Stimulated activated naive CD8-positive, alpha-beta T cell treated with anti-CD3 and anti-CD28 coated beads, Interleukin-15, Interleukin-2, amounts not matched to agents 100 ng/mL and 50 ng/mL, for 24 hours (primary cell): Measurements from ENCODE around the gene AKR7A2.

Experiments
- H3K27ac Mint-ChIP-seq: one replicate; pipeline ENCODE4 v1.8.0; 2021; ENCODE audit warnings: mild to moderate bottlenecking, mixed read lengths
- H3K27me3 Mint-ChIP-seq: one replicate; pipeline ENCODE4 v1.8.0; 2021; ENCODE audit warnings: mixed read lengths
- H3K36me3 Mint-ChIP-seq: one replicate; pipeline ENCODE4 v1.8.0; 2021; ENCODE audit warnings: low read depth, mixed read lengths
- H3K4me1 Mint-ChIP-seq: one replicate; pipeline ENCODE4 v1.8.0; 2021; ENCODE audit warnings: low read depth, mixed read lengths
- H3K4me3 Mint-ChIP-seq: one replicate; pipeline ENCODE4 v1.8.0; 2021; ENCODE audit warnings: mild to moderate bottlenecking, mixed read lengths
- H3K9me3 Mint-ChIP-seq: one replicate; pipeline ENCODE4 v1.8.0; 2021; ENCODE audit warnings: mixed read lengths

The AKR7A2 gene

DNA sequence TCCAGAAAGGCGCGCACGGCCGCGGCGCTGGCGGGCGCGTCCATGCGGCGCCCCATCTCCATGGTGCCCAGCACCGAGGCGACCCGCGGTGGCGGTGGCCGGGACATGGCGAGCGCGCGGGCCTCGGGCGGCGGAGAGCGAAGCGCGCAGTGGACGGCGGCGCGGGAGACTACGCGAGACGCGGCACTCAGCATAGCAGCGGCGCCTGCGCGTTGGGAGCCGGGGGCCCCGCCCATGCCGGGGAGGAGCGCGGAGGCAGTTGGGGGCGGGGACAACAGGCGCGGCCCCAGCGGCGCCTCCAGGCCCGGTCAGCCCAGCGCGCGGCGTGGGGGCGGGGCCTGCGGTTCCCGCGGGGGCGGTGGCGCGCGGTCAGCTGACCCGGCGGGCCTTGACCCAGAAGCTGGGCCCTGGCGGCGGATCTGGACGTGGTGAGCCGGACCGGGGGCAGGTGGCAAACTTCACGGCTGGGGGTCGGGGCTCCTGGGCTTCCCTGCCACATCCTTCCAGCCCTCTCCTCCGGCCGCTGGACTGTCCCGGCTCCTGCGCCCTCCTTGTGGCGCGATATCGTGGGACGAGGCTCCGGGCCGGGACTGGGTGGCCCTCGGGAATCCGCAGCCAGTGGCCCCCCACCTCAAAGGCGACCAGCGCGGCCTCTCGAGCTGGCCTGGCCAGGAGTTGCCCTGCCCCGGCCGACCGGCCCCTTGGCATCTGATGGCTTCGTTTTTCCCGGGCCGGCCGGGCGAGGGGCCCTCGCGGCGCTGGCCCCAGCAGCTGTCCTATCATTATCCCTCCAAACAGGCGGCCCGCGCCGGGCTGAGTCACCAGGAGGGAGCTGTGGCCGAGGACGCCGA lies at the start of gene AKR7A2, which contains the start of gene SLC66A1:
TSS of gene AKR7A2 (minus strand) at position 214 of the 851 bp plus-strand sequence. CDS start at position 194, 20 bp downstream.
TSS of gene SLC66A1 (plus strand) at position 396 of the 851 bp plus-strand sequence. CDS start 5,352 bp downstream, outside the sequence.
- H3K27me3 Mint-ChIP-seq: no peaks in the 10 kb centered on the region
- H3K9me3 Mint-ChIP-seq: no peaks in the 10 kb centered on the region
- H3K4me3 Mint-ChIP-seq: peak within 1 kb of the TSS; percentile 83
- H3K27ac Mint-ChIP-seq: peak within 1 kb of the TSS; percentile 69
- H3K4me1 Mint-ChIP-seq: peaks cover 51% of the 10 kb centered on the region
- H3K36me3 Mint-ChIP-seq: peaks cover 6% of the 10 kb centered on the region

DNA sequence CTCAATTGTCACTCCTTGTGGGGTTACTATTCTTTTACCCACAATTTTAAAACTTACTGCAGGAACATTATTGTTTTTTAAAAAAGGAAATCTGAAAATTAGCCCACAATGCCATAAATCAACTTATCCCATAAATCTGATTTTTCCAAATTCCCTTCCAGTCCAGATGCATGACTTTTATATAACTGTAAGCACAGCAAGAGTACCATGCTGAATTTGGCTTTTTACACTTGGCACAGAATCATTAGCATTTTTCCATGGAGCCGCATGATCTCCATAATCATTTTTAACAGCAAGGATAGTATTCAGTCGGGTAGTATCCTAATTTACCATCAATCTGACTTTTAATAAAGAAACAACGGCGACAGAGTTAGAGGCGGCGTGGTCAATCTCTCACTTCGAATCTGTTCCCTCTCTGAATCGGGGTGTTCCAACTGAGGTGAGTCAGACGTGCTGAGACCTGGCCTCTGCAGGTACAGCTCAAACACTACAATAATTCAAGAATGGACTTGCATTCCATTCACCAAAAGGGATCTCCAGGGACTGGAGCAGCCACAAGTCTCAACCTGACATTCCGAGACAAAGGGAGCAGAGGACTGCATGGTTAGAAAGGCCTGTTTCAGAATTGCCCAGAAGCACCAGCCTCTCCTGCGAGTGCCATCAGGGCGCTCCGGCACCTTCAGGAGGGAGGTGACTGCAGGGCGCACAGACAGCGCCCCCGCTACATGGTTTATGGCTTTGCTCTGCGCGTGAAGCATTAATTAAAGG lies 49.1 kb upstream of the AKR7A2 start:
- Mint-ChIP-seq H3K27ac (peak overlapping the region; percentile 45), H3K36me3 (peaks cover 29% of the 10 kb centered on the region), H3K4me3 (no peak overlapping the region), H3K9me3 (no peaks in the 10 kb centered on the region), H3K27me3 (no peaks in the 10 kb centered on the region), H3K4me1 (peaks cover 38% of the 10 kb centered on the region)

DNA sequence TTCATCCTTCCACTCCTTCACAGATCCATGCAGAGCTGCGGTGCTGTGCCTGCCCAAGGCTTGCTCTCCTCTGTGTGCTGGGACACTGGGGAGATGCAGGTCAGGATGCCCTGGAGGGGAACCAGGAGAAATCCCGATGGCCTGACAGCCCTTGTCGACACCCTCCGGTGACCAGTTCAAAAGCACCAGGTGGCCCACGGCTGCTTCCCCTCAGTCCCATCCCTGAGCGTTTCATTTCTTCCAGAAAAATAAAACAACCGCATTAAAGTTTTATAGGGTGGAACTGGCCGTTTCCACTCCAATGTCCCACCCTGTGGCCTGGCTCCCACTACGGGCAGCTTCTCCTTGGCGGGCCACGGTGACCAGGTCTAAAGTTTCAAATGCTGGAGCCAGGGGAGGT lies 48.5 kb upstream of the AKR7A2 start:
- Mint-ChIP-seq H3K27ac (peak overlapping the region; percentile 38), H3K9me3 (no peaks in the 10 kb centered on the region), H3K27me3 (no peaks in the 10 kb centered on the region), H3K36me3 (peaks cover 35% of the 10 kb centered on the region), H3K4me1 (peaks cover 38% of the 10 kb centered on the region), H3K4me3 (no peak overlapping the region)

DNA sequence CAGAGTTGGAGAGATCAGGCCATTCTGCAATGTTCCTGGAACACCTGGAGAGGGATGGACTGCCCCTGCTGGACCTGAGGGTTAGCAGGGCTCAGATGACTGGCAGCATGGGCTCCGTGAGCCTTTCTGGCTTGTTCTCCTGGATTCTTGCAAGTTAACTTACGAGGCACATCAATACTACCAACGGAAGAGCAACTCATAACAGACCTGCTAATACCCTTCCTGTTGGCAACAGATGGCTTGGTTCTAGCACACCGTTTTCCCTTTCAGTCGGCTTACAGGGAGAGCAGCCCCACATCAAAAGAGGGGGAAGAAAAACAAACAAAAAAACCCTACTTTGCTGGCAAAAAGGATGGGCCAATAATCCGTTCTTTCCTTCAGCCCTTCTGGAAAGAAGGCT lies 48.1 kb upstream of the AKR7A2 start:
- Mint-ChIP-seq H3K36me3 (peaks cover 34% of the 10 kb centered on the region), H3K4me1 (peaks cover 38% of the 10 kb centered on the region), H3K9me3 (no peaks in the 10 kb centered on the region), H3K27me3 (no peaks in the 10 kb centered on the region), H3K4me3 (no peak overlapping the region), H3K27ac (peak overlapping the region; percentile 38)

DNA sequence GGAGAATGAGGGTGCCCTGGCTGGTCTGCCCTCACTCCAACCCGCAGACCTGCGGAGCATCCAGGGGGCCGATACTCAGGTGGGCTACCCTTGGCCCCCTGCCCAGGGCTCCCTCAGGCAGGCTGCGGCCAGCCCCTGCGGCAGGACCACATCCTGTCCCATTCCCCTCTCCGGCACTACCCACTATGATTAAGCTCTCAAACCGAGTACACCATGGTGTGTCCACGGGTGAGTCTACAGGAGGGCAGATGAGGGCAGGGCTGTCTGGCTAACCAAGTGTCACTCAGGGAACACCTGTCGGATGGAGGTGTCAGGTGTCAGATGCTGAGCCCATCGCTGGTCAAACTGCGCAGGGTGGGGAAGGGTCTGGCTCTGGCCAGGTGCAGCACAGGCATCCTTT lies 47.4 kb upstream of the AKR7A2 start:
- H3K27me3 Mint-ChIP-seq: no peaks in the 10 kb centered on the region
- H3K4me3 Mint-ChIP-seq: no peak overlapping the region
- no peak overlapping the region for H3K27ac Mint-ChIP-seq
- peaks cover 37% of the 10 kb centered on the region for H3K36me3 Mint-ChIP-seq
- H3K4me1 Mint-ChIP-seq: peaks cover 38% of the 10 kb centered on the region
- no peaks in the 10 kb centered on the region for H3K9me3 Mint-ChIP-seq

DNA sequence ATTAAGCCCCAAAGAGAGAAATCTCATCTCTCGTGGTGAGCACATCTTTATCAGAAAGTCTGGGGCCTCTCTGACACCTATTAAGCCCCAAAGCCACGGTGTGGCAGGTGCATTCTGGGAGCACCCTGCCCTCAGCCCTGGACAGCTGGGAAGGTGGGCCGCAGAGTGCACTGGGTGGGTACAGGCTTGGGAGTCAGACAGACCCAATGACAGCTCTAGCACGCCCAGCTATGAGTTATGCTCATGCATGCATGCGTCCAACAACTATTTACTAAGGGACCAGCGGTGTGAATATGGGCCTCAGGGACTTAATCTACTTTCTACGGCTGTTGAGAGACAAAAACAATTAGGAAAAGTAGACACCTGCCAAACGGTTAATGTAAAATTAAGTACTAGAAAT lies 46.8 kb upstream of the AKR7A2 start:
- no peak overlapping the region for H3K4me3 Mint-ChIP-seq
- H3K27me3 Mint-ChIP-seq: no peaks in the 10 kb centered on the region
- no peak overlapping the region for H3K27ac Mint-ChIP-seq
- H3K9me3 Mint-ChIP-seq: no peaks in the 10 kb centered on the region
- peaks cover 38% of the 10 kb centered on the region for H3K4me1 Mint-ChIP-seq
- peaks cover 42% of the 10 kb centered on the region for H3K36me3 Mint-ChIP-seq

DNA sequence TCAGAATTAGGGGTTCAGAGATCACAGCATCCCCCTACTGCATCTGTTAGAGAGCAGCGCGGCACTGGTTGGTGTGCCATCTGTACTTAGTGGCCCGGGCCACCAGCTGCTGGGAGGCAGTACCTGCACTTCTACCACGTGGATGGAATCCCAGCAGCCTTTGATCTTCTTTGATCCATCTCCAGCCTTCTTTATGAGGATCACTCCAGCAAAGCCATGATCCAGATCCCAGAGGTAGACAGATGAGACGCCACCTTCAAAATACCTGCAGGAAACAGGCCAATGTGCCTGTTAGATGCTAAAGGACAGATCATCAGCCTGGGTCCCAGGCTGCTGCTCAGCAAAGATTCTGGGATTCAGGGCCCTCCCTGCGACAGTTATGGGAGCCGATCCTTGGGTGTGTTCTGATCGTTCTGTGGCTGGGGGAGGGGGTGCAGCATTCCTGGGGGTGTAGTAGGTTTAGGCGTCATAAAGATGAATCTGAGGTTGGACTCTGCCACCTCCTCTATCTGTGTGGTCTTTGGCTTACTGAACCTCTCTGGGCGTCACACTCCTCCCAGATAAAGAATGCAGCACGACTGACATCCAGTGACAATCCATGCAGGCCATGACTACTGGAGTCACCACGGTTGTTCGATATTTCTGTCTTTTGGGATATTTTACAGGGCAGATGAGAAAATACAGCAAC lies 45.5 kb upstream of the AKR7A2 start:
- peaks cover 29% of the 10 kb centered on the region for H3K4me1 Mint-ChIP-seq
- no peak overlapping the region for H3K27ac Mint-ChIP-seq
- no peaks in the 10 kb centered on the region for H3K9me3 Mint-ChIP-seq
- H3K4me3 Mint-ChIP-seq: no peak overlapping the region
- H3K27me3 Mint-ChIP-seq: no peaks in the 10 kb centered on the region
- H3K36me3 Mint-ChIP-seq: peaks cover 44% of the 10 kb centered on the region

DNA sequence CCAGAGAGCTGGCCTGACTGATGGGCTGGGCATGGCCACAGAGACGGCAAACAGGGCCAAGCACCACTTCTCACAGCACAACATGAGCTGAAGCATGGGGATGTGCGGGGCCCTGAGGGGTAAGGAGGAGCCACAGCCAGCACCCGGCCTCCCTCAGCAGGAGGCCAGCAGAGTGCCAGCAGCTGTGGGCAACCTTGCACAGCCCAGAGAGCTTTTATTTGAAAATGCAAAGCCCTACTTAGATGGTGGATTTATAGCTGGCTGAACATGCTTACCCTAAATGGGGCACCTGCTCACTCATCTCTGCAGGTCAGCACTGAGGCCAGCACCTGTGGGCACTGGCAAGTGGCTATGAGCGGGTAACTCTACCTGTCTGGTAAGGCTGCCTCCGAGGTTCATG lies 44.3 kb upstream of the AKR7A2 start:
- Mint-ChIP-seq H3K36me3 (peaks cover 43% of the 10 kb centered on the region), H3K27ac (no peak overlapping the region), H3K4me1 (peaks cover 17% of the 10 kb centered on the region), H3K27me3 (no peaks in the 10 kb centered on the region), H3K9me3 (no peaks in the 10 kb centered on the region), H3K4me3 (no peak overlapping the region)

DNA sequence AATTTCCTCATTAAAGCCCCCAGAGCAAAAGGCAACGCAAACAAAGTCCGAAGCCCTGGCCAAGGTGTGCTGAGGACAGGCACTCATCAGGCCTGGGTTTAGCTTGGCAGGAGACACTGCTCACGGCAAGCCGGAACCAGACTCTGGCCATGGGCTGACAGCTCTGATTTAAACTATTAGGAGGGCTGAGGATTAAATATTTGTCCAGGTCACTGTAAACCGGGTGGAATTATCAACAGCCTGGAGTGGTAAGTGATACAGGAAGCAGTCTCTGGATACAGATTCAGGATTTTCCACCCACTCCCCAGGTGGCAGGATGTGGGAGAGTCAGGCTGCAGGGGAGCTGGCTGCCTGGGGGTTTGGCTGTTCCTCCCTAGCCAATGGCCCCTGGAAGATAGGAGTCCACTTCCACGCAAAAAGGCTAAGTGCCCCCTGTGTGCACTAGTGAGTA lies 42.6 kb upstream of the AKR7A2 start:
- Mint-ChIP-seq H3K27ac (no peak overlapping the region), H3K4me3 (no peak overlapping the region), H3K4me1 (peaks cover under 1% of the 10 kb centered on the region), H3K9me3 (no peaks in the 10 kb centered on the region), H3K27me3 (no peaks in the 10 kb centered on the region), H3K36me3 (peaks cover 46% of the 10 kb centered on the region)

DNA sequence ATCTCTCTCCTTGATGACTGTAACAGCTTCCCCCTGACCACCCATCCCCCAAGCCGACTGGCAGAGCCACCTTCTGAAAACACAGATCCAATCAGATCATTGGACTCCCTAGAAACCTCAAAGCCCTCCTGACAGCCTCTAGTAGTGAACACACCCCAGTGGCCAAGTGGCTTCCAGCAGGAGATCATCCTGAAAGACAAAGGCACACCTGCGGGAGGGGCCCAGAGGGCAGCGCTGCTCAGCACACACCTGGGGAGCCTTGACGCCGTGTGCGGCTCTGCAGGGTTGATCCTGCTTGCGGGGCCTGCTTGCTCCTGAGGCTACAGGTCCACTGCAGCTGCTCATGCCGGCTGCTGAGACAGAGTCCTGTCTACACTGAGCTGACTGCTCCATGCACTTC lies 41.7 kb upstream of the AKR7A2 start:
- H3K27me3 Mint-ChIP-seq: no peaks in the 10 kb centered on the region
- no peaks in the 10 kb centered on the region for H3K4me1 Mint-ChIP-seq
- no peaks in the 10 kb centered on the region for H3K9me3 Mint-ChIP-seq
- no peak overlapping the region for H3K4me3 Mint-ChIP-seq
- peaks cover 46% of the 10 kb centered on the region for H3K36me3 Mint-ChIP-seq
- H3K27ac Mint-ChIP-seq: peak overlapping the region; percentile 16

DNA sequence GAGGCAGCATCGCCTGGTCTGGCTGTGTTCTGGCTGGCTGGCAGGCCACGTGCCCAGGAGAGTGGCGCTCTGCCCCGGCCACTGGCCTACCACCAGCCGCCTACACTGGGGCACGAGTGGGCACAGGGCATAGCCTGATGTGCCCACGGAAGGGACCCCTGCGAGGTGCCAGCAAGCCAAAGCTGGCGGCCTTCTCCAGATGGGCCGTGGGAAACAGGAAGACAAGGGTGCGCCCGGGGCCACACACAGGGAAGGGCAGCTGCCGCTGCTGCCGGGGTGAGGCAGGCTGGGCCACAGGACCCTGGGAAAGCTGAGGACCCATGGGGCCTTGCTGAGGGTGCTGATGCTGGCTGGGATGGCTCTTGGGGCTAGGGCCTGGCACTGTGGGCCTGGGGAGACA lies 40.9 kb upstream of the AKR7A2 start:
- Mint-ChIP-seq H3K27ac (no peak overlapping the region), H3K4me1 (no peaks in the 10 kb centered on the region), H3K36me3 (peaks cover 46% of the 10 kb centered on the region), H3K4me3 (no peak overlapping the region), H3K27me3 (no peaks in the 10 kb centered on the region), H3K9me3 (no peaks in the 10 kb centered on the region)

DNA sequence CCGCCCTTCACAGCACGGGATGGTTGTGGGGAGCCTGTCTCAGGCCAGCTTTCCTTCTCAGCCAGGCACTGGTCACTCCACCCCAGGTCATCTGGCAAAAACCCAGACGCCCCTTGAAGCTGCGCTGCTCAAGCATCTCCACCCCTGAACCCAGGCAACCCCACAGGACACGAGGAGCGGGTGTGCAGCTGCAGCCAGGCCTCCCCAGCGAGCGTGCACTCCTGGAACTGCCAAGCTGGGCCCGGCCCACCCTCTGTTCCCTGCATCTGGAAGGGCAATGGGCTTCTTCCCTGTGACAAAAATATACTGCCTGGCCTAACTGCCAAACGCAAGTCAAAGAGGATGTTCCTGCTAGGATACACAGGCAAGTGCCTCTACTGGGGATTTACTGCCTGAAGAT lies 39.9 kb upstream of the AKR7A2 start:
- Mint-ChIP-seq H3K4me3 (no peak overlapping the region), H3K27me3 (no peaks in the 10 kb centered on the region), H3K27ac (no peak overlapping the region), H3K4me1 (no peaks in the 10 kb centered on the region), H3K9me3 (no peaks in the 10 kb centered on the region), H3K36me3 (peaks cover 40% of the 10 kb centered on the region)

DNA sequence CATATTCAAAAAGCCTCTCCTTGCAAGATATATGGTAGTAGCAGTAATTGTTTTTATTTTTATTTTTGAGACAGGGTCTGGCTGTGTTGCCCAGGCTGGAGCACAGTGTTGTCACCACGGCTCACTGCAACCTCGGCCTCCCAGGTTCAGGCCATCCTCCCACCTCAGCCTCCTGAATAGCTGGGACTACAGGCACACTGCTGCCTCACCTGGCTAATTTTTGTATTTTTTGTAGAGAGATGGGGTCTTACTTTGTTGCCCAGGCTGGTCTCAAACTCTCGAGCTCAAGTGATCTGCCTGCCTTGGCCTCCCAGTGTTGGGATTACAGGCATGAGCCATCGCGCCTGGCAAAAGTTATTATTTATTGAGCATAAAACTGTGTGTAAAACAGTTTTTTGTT lies 38.6 kb upstream of the AKR7A2 start:
- Mint-ChIP-seq H3K4me3 (no peak overlapping the region), H3K4me1 (no peaks in the 10 kb centered on the region), H3K27ac (no peak overlapping the region), H3K36me3 (peaks cover 38% of the 10 kb centered on the region), H3K9me3 (no peaks in the 10 kb centered on the region), H3K27me3 (no peaks in the 10 kb centered on the region)

DNA sequence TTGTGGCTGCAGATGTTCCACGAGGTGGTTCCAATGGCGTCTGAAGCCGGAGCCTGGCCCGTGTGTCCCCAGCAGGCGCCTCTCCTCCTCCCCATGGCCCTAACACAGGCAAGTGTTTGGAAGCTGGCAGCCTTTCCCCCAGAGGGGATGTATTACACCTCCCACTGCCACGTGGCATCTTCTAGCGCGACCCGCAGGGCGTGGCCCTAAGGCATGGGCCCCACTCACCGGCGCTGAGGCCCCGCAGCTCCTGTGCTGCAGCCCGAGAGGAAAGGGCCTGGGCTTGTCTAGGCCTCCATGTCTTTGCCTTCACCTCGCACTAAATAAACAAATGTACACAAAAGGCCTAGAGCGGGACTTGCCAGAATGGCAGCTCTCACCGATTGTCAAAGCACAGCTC lies 38.1 kb upstream of the AKR7A2 start:
- H3K9me3 Mint-ChIP-seq: no peaks in the 10 kb centered on the region
- peaks cover 37% of the 10 kb centered on the region for H3K36me3 Mint-ChIP-seq
- no peak overlapping the region for H3K27ac Mint-ChIP-seq
- no peaks in the 10 kb centered on the region for H3K27me3 Mint-ChIP-seq
- no peak overlapping the region for H3K4me3 Mint-ChIP-seq
- H3K4me1 Mint-ChIP-seq: no peaks in the 10 kb centered on the region
